Adrenal gland (tissue), 5 donors: ENCODE measurements around the gene THUMPD2.

Source experiments
- CTCF ChIP-seq, 6 experiments: fragments of 450-650 bp in 4 of 6; fragments of 200-600 bp in 2 of 6; sonication (generic) in 1 of 6; IDR thresholded peaks; 1 replicate in 5 of 6; 2 replicates in 1 of 6; pipeline versions ENCODE4 v1.5.1 to v1.8.0; 2016 to 2021; ENCODE audit warnings: antibody characterized with exemption in 6 of 6, mild to moderate bottlenecking in 2 of 6, moderate library complexity in 1 of 6
- POLR2A ChIP-seq, 2 donors: fragments of 450-650 bp; IDR thresholded peaks; one replicate each; pipeline ENCODE4 v1.6.1; 2017; ENCODE audit warnings: antibody characterized with exemption in 2 of 2, mild to moderate bottlenecking in 2 of 2, moderate library complexity in 1 of 2
- donor health status: DM: no; HTN: no; CAD: no.

GRCh38 chr2:39757156-39757555 is 21.9 kb downstream of the THUMPD2 start:
- TF ChIP-seq POLR2A (IDR thresholded peaks at IDR 0.05) (no peak), CTCF (IDR thresholded peaks at IDR 0.05) (no peak)
